ENCODE measurements around the gene RTN4R.

DNA sequence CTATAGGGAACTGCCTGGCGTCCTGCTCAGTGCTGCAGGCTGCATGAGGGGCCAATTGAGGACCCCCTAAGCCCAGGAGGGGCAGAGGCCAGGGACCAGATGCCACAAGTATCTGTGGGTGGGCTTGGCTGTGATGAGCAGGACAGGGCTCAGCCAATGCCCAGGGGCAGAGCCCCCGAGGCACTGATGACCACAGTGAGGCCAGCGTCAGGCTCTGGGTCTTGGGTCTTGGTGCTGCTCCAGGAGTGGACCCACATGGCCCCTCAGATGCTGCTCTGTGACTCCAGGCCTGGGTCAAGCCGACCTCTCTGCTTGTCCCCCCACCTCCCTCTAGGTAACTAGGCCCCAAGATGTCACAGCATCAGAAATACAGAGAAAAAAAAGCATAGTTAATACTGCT is 50.6 kb downstream of the RTN4R start:
- TF ChIP-seq POLR2AphosphoS5 (IDR thresholded peaks at IDR 0.05) (no peak), POLR2A (IDR thresholded peaks at IDR 0.05) (no peak)

Data from upper lobe of left lung (tissue), 4 donors.